ENCODE results near the gene PRAMEF12.

DNA sequence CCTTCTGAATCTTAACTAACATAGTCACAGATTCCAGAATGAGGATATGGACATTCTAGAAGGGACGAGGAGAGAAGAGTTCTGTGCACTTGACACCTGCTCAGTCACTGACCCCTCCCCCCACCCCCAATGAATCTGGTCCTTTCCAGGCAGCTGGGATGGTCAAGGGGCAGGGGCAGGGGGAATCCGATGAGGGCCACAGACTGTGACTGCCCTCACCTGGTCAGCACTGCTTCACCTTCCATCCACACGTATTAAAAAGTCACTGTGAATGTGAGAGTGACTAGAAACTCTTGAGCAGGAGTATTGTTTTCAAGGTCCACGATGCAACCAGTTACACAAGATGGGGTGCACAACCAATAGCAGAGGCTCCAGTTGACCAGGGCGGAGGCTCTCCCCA lies 9.5 kb upstream of the PRAMEF12 start:
- TF ChIP-seq POLR2A (IDR thresholded peaks at IDR 0.05; ENCODE audit: low read length) (no peak), GATA1 (IDR thresholded peaks at IDR 0.05; ENCODE audit: low read depth, low read length) (no peak)
